Measurements from ENCODE around the gene SUCNR1. TPM values are rescaled to one million over a fixed set of nuclear protein-coding genes. Genes with fewer than 3 reads are reported as not detected.

SUCNR1 gene
- polyA plus RNA-seq, 1 donor from 2014 or later, result not detected

GRCh38 chr3:151867666-151868065, 5.8 kb upstream of the SUCNR1 start:
- H3K9ac ChIP-seq (ENCODE audit: low read length), result no peak overlapping the region
- no peak overlapping the region for H2AFZ ChIP-seq (ENCODE audit: low read depth, low read length)
- no peaks in the 10 kb centered on the region for H3K79me2 ChIP-seq (replicated peaks; ENCODE audit: insufficient read depth, low read length)
- no peaks in the 10 kb centered on the region for H4K20me1 ChIP-seq (ENCODE audit: insufficient read depth)
- no peaks in the 10 kb centered on the region for H3K27me3 ChIP-seq (ENCODE audit: insufficient read depth, low read depth, low read length)
- H3K36me3 ChIP-seq (ENCODE audit: insufficient read depth, low read length), result no peaks in the 10 kb centered on the region
- H3K9me2 ChIP-seq (ENCODE audit: insufficient read depth, low read length), result no peaks in the 10 kb centered on the region
- TF ChIP-seq EP300 (conservative IDR thresholded peaks at IDR 0.05; ENCODE audit: poor library complexity, severe bottlenecking), result no peak
- TF ChIP-seq RAD21 (conservative IDR thresholded peaks at IDR 0.05), result no peak
- no peak for TF ChIP-seq MXI1 (conservative IDR thresholded peaks at IDR 0.05; ENCODE audit: poor library complexity, severe bottlenecking)
- TF ChIP-seq EZH2 (IDR thresholded peaks at IDR 0.05; ENCODE audit: borderline replicate concordance, insufficient read depth, low read length, poor library complexity, severe bottlenecking), result no peak
- no peak overlapping the region for H3K27ac ChIP-seq (ENCODE audit: low read length)
- H3K4me2 ChIP-seq (ENCODE audit: low read length), result no peak overlapping the region
- no peak overlapping the region for H3K4me3 ChIP-seq (ENCODE audit: low read length)
- no peaks in the 10 kb centered on the region for H3K9me3 ChIP-seq (ENCODE audit: low read length)
- no peaks in the 10 kb centered on the region for H3F3A ChIP-seq (ENCODE audit: insufficient read depth, low read length, poor library complexity, severe bottlenecking)

GRCh38 chr3:151869181-151869580, 4.3 kb upstream of the SUCNR1 start:
- Histone ChIP-seq H3K27me3 (ENCODE audit: insufficient read depth, low read depth, low read length) (no peaks in the 10 kb centered on the region), H4K20me1 (ENCODE audit: insufficient read depth) (no peaks in the 10 kb centered on the region), H3K9me3 (ENCODE audit: low read length) (no peaks in the 10 kb centered on the region), H2AFZ (ENCODE audit: low read depth, low read length) (no peak overlapping the region), H3K4me3 (ENCODE audit: low read length) (no peak overlapping the region), H3K27ac (ENCODE audit: low read length) (no peak overlapping the region), H3K9ac (ENCODE audit: low read length) (no peak overlapping the region), H3K36me3 (ENCODE audit: insufficient read depth, low read length) (no peaks in the 10 kb centered on the region), H3K9me2 (ENCODE audit: insufficient read depth, low read length) (no peaks in the 10 kb centered on the region), H3K4me2 (ENCODE audit: low read length) (no peak overlapping the region), H3K79me2 (replicated peaks; ENCODE audit: insufficient read depth, low read length) (no peaks in the 10 kb centered on the region), H3F3A (ENCODE audit: insufficient read depth, low read length, poor library complexity, severe bottlenecking) (no peaks in the 10 kb centered on the region)
- TF ChIP-seq RAD21 (conservative IDR thresholded peaks at IDR 0.05) (no peak), CTCF (IDR thresholded peaks at IDR 0.05; ENCODE audit: poor library complexity, severe bottlenecking) (no peak), REST (IDR thresholded peaks at IDR 0.05; ENCODE audit: borderline replicate concordance) (no peak), POLR2AphosphoS5 (IDR thresholded peaks at IDR 0.05) (no peak), EP300 (conservative IDR thresholded peaks at IDR 0.05; ENCODE audit: poor library complexity, severe bottlenecking) (no peak), MXI1 (conservative IDR thresholded peaks at IDR 0.05; ENCODE audit: poor library complexity, severe bottlenecking) (no peak)
